ENCODE measurements around the gene OR2D3. TPM values are rescaled to one million over a fixed set of nuclear protein-coding genes. Genes with fewer than 3 reads are reported as not detected.
"Not testable (repeated sequence)": the region's sequence is repeated elsewhere in the genome, so short reads cannot be mapped to it uniquely, and the experiment has no call there.

OR2D3 gene
- total RNA-seq, 1 donor from 2014 or later: not detected

- Histone ChIP-seq H3K9me3 (ENCODE audit: control insufficient read depth in 3 of 3, low read length in 3 of 3) (no peaks in the 10 kb centered on the region), H3K36me3 (ENCODE audit: control insufficient read depth in 3 of 3, insufficient read depth in 3 of 3, low read length in 3 of 3) (no peaks in the 10 kb centered on the region), H3K4me1 (ENCODE audit: control insufficient read depth in 3 of 3, insufficient read depth in 3 of 3, low read length in 3 of 3) (no peaks in the 10 kb centered on the region), H3K27me3 (ENCODE audit: control insufficient read depth in 3 of 3, insufficient read depth in 3 of 3, low read length in 3 of 3) (no peaks in the 10 kb centered on the region), H3K9ac (ENCODE audit: low read depth in 1 of 3, low read length in 3 of 3) (no peak overlapping the region), H3K27ac (ENCODE audit: low read depth, low read length) (no peak overlapping the region), H3K4me3 (ENCODE audit: low read length in 3 of 3) (no peak overlapping the region)
Observed at GRCh38 chr11:6894097-6894496, 26.7 kb upstream of the OR2D3 start.

GRCh38 chr11:6895010-6895409 is 25.8 kb upstream of the OR2D3 start:
- no peaks in the 10 kb centered on the region for H3K36me3 ChIP-seq (ENCODE audit: control insufficient read depth in 3 of 3, insufficient read depth in 3 of 3, low read length in 3 of 3)
- no peaks in the 10 kb centered on the region for H3K27me3 ChIP-seq (ENCODE audit: control insufficient read depth in 3 of 3, insufficient read depth in 3 of 3, low read length in 3 of 3)
- H3K4me1 ChIP-seq (ENCODE audit: control insufficient read depth in 3 of 3, insufficient read depth in 3 of 3, low read length in 3 of 3): no peaks in the 10 kb centered on the region
- no peaks in the 10 kb centered on the region for H3K9me3 ChIP-seq (ENCODE audit: control insufficient read depth in 3 of 3, low read length in 3 of 3)
- no peak overlapping the region for H3K4me3 ChIP-seq (ENCODE audit: low read length in 3 of 3)
- no peak overlapping the region for H3K27ac ChIP-seq (ENCODE audit: low read depth, low read length)
- no peak overlapping the region for H3K9ac ChIP-seq (ENCODE audit: low read depth in 1 of 3, low read length in 3 of 3)

- H3K4me3 ChIP-seq (ENCODE audit: low read length in 3 of 3): no peak overlapping the region
- H3K9ac ChIP-seq (ENCODE audit: low read depth in 1 of 3, low read length in 3 of 3): no peak overlapping the region
- H3K4me1 ChIP-seq (ENCODE audit: control insufficient read depth in 3 of 3, insufficient read depth in 3 of 3, low read length in 3 of 3): no peaks in the 10 kb centered on the region
- H3K9me3 ChIP-seq (ENCODE audit: control insufficient read depth in 3 of 3, low read length in 3 of 3): no peaks in the 10 kb centered on the region
- no peaks in the 10 kb centered on the region for H3K27me3 ChIP-seq (ENCODE audit: control insufficient read depth in 3 of 3, insufficient read depth in 3 of 3, low read length in 3 of 3)
- no peak overlapping the region for H3K27ac ChIP-seq (ENCODE audit: low read depth, low read length)
- no peaks in the 10 kb centered on the region for H3K36me3 ChIP-seq (ENCODE audit: control insufficient read depth in 3 of 3, insufficient read depth in 3 of 3, low read length in 3 of 3)
Observed at GRCh38 chr11:6898911-6899310, 21.9 kb upstream of the OR2D3 start.

- H3K4me3 ChIP-seq (ENCODE audit: low read length in 3 of 3): no peak overlapping the region
- no peaks in the 10 kb centered on the region for H3K36me3 ChIP-seq (ENCODE audit: control insufficient read depth in 3 of 3, insufficient read depth in 3 of 3, low read length in 3 of 3)
- H3K27me3 ChIP-seq (ENCODE audit: control insufficient read depth in 3 of 3, insufficient read depth in 3 of 3, low read length in 3 of 3): no peaks in the 10 kb centered on the region
- H3K4me1 ChIP-seq (ENCODE audit: control insufficient read depth in 3 of 3, insufficient read depth in 3 of 3, low read length in 3 of 3): no peaks in the 10 kb centered on the region
- no peak overlapping the region for H3K9ac ChIP-seq (ENCODE audit: low read depth in 1 of 3, low read length in 3 of 3)
- H3K27ac ChIP-seq (ENCODE audit: low read depth, low read length): no peak overlapping the region
- no peaks in the 10 kb centered on the region for H3K9me3 ChIP-seq (ENCODE audit: control insufficient read depth in 3 of 3, low read length in 3 of 3)
Observed at GRCh38 chr11:6900327-6900999, 20.3 kb upstream of the OR2D3 start.

- not testable (repeated sequence) for H3K27ac ChIP-seq (ENCODE audit: low read depth, low read length); H3K4me3 ChIP-seq (ENCODE audit: low read length in 3 of 3); H3K36me3 ChIP-seq (ENCODE audit: control insufficient read depth in 3 of 3, insufficient read depth in 3 of 3, low read length in 3 of 3); H3K27me3 ChIP-seq (ENCODE audit: control insufficient read depth in 3 of 3, insufficient read depth in 3 of 3, low read length in 3 of 3); H3K9me3 ChIP-seq (ENCODE audit: control insufficient read depth in 3 of 3, low read length in 3 of 3); H3K4me1 ChIP-seq (ENCODE audit: control insufficient read depth in 3 of 3, insufficient read depth in 3 of 3, low read length in 3 of 3); H3K9ac ChIP-seq (ENCODE audit: low read depth in 1 of 3, low read length in 3 of 3)
Observed at GRCh38 chr11:6904804-6905203, 16.0 kb upstream of the OR2D3 start.

- Histone ChIP-seq H3K9me3 (ENCODE audit: control insufficient read depth in 3 of 3, low read length in 3 of 3) (no peaks in the 10 kb centered on the region), H3K9ac (ENCODE audit: low read depth in 1 of 3, low read length in 3 of 3) (no peak overlapping the region)
Observed at GRCh38 chr11:6911378-6911777, 9.4 kb upstream of the OR2D3 start.

GRCh38 chr11:6911948-6912347 is 8.9 kb upstream of the OR2D3 start:
- Histone ChIP-seq H3K27me3 (ENCODE audit: control insufficient read depth in 3 of 3, insufficient read depth in 3 of 3, low read length in 3 of 3) (no peaks in the 10 kb centered on the region), H3K4me1 (ENCODE audit: control insufficient read depth in 3 of 3, insufficient read depth in 3 of 3, low read length in 3 of 3) (no peaks in the 10 kb centered on the region), H3K9me3 (ENCODE audit: control insufficient read depth in 3 of 3, low read length in 3 of 3) (no peaks in the 10 kb centered on the region), H3K9ac (ENCODE audit: low read depth in 1 of 3, low read length in 3 of 3) (no peak overlapping the region), H3K27ac (ENCODE audit: low read depth, low read length) (no peak overlapping the region), H3K4me3 (ENCODE audit: low read length in 3 of 3) (no peak overlapping the region), H3K36me3 (ENCODE audit: control insufficient read depth in 3 of 3, insufficient read depth in 3 of 3, low read length in 3 of 3) (no peaks in the 10 kb centered on the region)

More at GRCh38 chr11:6911378-6911777, 9.4 kb upstream of the OR2D3 start:
- Histone ChIP-seq H3K36me3 (ENCODE audit: control insufficient read depth in 3 of 3, insufficient read depth in 3 of 3, low read length in 3 of 3) (no peaks in the 10 kb centered on the region), H3K4me3 (ENCODE audit: low read length in 3 of 3) (no peak overlapping the region), H3K27me3 (ENCODE audit: control insufficient read depth in 3 of 3, insufficient read depth in 3 of 3, low read length in 3 of 3) (no peaks in the 10 kb centered on the region), H3K27ac (ENCODE audit: low read depth, low read length) (no peak overlapping the region), H3K4me1 (ENCODE audit: control insufficient read depth in 3 of 3, insufficient read depth in 3 of 3, low read length in 3 of 3) (no peaks in the 10 kb centered on the region)

- no peak overlapping the region for H3K4me3 ChIP-seq (ENCODE audit: low read length in 3 of 3)
- H3K27me3 ChIP-seq (ENCODE audit: control insufficient read depth in 3 of 3, insufficient read depth in 3 of 3, low read length in 3 of 3): no peaks in the 10 kb centered on the region
Observed at GRCh38 chr11:6919698-6920097, 1.1 kb upstream of the OR2D3 start.

GRCh38 chr11:6925007-6925577 is 4.3 kb downstream of the OR2D3 start:
- Histone ChIP-seq H3K27ac (ENCODE audit: low read depth, low read length) (no peak overlapping the region), H3K36me3 (ENCODE audit: control insufficient read depth in 3 of 3, insufficient read depth in 3 of 3, low read length in 3 of 3) (no peaks in the 10 kb centered on the region), H3K4me3 (ENCODE audit: low read length in 3 of 3) (no peak overlapping the region), H3K9ac (ENCODE audit: low read depth in 1 of 3, low read length in 3 of 3) (no peak overlapping the region), H3K9me3 (ENCODE audit: control insufficient read depth in 3 of 3, low read length in 3 of 3) (no peaks in the 10 kb centered on the region), H3K27me3 (ENCODE audit: control insufficient read depth in 3 of 3, insufficient read depth in 3 of 3, low read length in 3 of 3) (peaks cover 0 to 5% (median 2%) of the 10 kb centered on the region in 3 donors), H3K4me1 (ENCODE audit: control insufficient read depth in 3 of 3, insufficient read depth in 3 of 3, low read length in 3 of 3) (peaks cover 5 to 15% (median 7%) of the 10 kb centered on the region in 3 donors)

More at GRCh38 chr11:6919698-6920097, 1.1 kb upstream of the OR2D3 start:
- no peak overlapping the region for H3K27ac ChIP-seq (ENCODE audit: low read depth, low read length)
- H3K4me1 ChIP-seq (ENCODE audit: control insufficient read depth in 3 of 3, insufficient read depth in 3 of 3, low read length in 3 of 3): no peaks in the 10 kb centered on the region
- no peaks in the 10 kb centered on the region for H3K36me3 ChIP-seq (ENCODE audit: control insufficient read depth in 3 of 3, insufficient read depth in 3 of 3, low read length in 3 of 3)
- H3K9me3 ChIP-seq (ENCODE audit: control insufficient read depth in 3 of 3, low read length in 3 of 3): no peaks in the 10 kb centered on the region
- no peak overlapping the region for H3K9ac ChIP-seq (ENCODE audit: low read depth in 1 of 3, low read length in 3 of 3)

GRCh38 chr11:6925636-6926207 is 4.9 kb downstream of the OR2D3 start:
- no peaks in the 10 kb centered on the region for H3K9me3 ChIP-seq (ENCODE audit: control insufficient read depth in 3 of 3, low read length in 3 of 3)
- H3K36me3 ChIP-seq (ENCODE audit: control insufficient read depth in 3 of 3, insufficient read depth in 3 of 3, low read length in 3 of 3): no peaks in the 10 kb centered on the region
- H3K4me1 ChIP-seq (ENCODE audit: control insufficient read depth in 3 of 3, insufficient read depth in 3 of 3, low read length in 3 of 3): peaks cover 5 to 15% (median 7%) of the 10 kb centered on the region in 3 donors
- H3K4me3 ChIP-seq (ENCODE audit: low read length in 3 of 3): peak overlapping the region; percentile 72 to 81 (median 76)
- no peak overlapping the region for H3K27ac ChIP-seq (ENCODE audit: low read depth, low read length)
- no peak overlapping the region for H3K9ac ChIP-seq (ENCODE audit: low read depth in 1 of 3, low read length in 3 of 3)
- H3K27me3 ChIP-seq (ENCODE audit: control insufficient read depth in 3 of 3, insufficient read depth in 3 of 3, low read length in 3 of 3): peaks cover 0 to 5% (median 2%) of the 10 kb centered on the region in 3 donors

Measured in skeletal muscle tissue (tissue), 4 donors.